Loucy (cell line): ENCODE data around the gene TMEM127.

ENCODE experiments used
- CTCF ChIP-seq: fragments of 200-600 bp; sonication (generic); conservative IDR thresholded peaks from 2 replicates; pipeline ENCODE4 v1.5.1; 2014; ENCODE audit warnings: mild to moderate bottlenecking, antibody characterized with exemption, low read length
- EZH2phosphoT487 ChIP-seq: fragments of 200-600 bp; IDR thresholded peaks from 2 replicates; pipeline ENCODE4 v1.6.1; 2018; ENCODE audit warnings: antibody characterized with exemption, mild to moderate bottlenecking, moderate library complexity, borderline replicate concordance

- no peak for TF ChIP-seq CTCF
- no peak for TF ChIP-seq EZH2phosphoT487
These were observed 23.7 kb downstream of the TMEM127 start for GRCh38 chr2:96241900-96242611.
